Peyer's patch (tissue), 4 donors: ENCODE results near the gene NUP107. TPM values are rescaled to one million over a fixed set of nuclear protein-coding genes. Genes with fewer than 3 reads are reported as not detected.

Experiments used
- DNase-seq, 3 donors: peaks; one replicate each; pipeline ENCODE4 v3.0.0-alpha.2; 2017 to 2019
- H3K27ac ChIP-seq, 4 donors: fragments of 200-600 bp; sonication (generic); one replicate each; pipeline ENCODE4 v1.5.1; 2016 to 2019
- H3K27me3 ChIP-seq, 2 donors: fragments of 200-600 bp; sonication (generic); one replicate each; pipeline ENCODE4 v1.5.1; 2019
- H3K36me3 ChIP-seq, 3 donors: fragments of 200-600 bp; sonication (generic); one replicate each; pipeline ENCODE4 v1.5.1; 2016 to 2019
- H3K4me1 ChIP-seq, 4 donors: fragments of 200-600 bp; sonication (generic); one replicate each; pipeline ENCODE4 v1.5.1; 2016 to 2019
- H3K4me3 ChIP-seq, 4 donors: fragments of 200-600 bp; sonication (generic); 1 replicate in 3 of 4; 2 replicates in 1 of 4; pipeline ENCODE4 v1.5.1; 2016 to 2019; ENCODE audit warnings: mild to moderate bottlenecking in 1 of 4
- H3K9me3 ChIP-seq, 4 donors: fragments of 200-600 bp; sonication (generic); one replicate each; pipeline ENCODE4 v1.5.1; 2016 to 2019; ENCODE audit warnings: mild to moderate bottlenecking in 1 of 4
- CTCF ChIP-seq, 6 experiments: fragments of 450-650 bp in 4 of 6; fragments of 200-600 bp in 2 of 6; sonication (generic) in 1 of 6; IDR thresholded peaks; one replicate each; pipeline ENCODE4 v1.5.1; 2017 to 2019; ENCODE audit warnings: antibody characterized with exemption in 6 of 6, mild to moderate bottlenecking in 3 of 6, moderate library complexity in 1 of 6
- POLR2A ChIP-seq, 2 donors: fragments of 450-650 bp; IDR thresholded peaks; one replicate each; pipeline ENCODE4 v1.5.1; 2017; ENCODE audit warnings: antibody characterized with exemption in 2 of 2, mild to moderate bottlenecking in 2 of 2, moderate library complexity in 2 of 2
- total RNA-seq, 4 donors: library from RNA; depleted of rRNA; stranded (reverse); fragments of >200 nt; gene quantifications; one replicate each; pipeline ENCODE4 v1.1.0, GENCODE V29; 2016

Gene NUP107
- total RNA-seq, 4 donors from 2014 or later: 24.3 to 58.6 (median 36.1) TPM

- peaks cover 0 to 12% (median 0%) of the 10 kb centered on the region in 3 donors for H3K36me3 ChIP-seq
- DNase-seq: no peak
- no peak overlapping the region for H3K4me3 ChIP-seq
- no peaks in the 10 kb centered on the region for H3K4me1 ChIP-seq
- no peaks in the 10 kb centered on the region for H3K9me3 ChIP-seq
- no peak overlapping the region for H3K27ac ChIP-seq
- H3K27me3 ChIP-seq: no peaks in the 10 kb centered on the region
- TF ChIP-seq CTCF (IDR thresholded peaks at IDR 0.05) (no peak), POLR2A (IDR thresholded peaks at IDR 0.05) (no peak)
These were observed 81.7 kb downstream of the NUP107 start for GRCh38 chr12:68768431-68768939.

GRCh38 chr12:68769941-68770340 lies 83.2 kb downstream of the NUP107 start:
- no peak overlapping the region for H3K27ac ChIP-seq
- H3K27me3 ChIP-seq: no peaks in the 10 kb centered on the region
- no peak for DNase-seq
- no peak for TF ChIP-seq POLR2A (IDR thresholded peaks at IDR 0.05)
- no peak for TF ChIP-seq CTCF (IDR thresholded peaks at IDR 0.05)
- H3K36me3 ChIP-seq: peaks cover 0 to 6% (median 0%) of the 10 kb centered on the region in 3 donors
- no peak overlapping the region for H3K4me3 ChIP-seq
- H3K9me3 ChIP-seq: no peaks in the 10 kb centered on the region
- no peaks in the 10 kb centered on the region for H3K4me1 ChIP-seq

- Histone ChIP-seq H3K27me3 (no peaks in the 10 kb centered on the region), H3K4me1 (no peaks in the 10 kb centered on the region), H3K4me3 (no peak overlapping the region), H3K27ac (no peak overlapping the region), H3K36me3 (peaks cover 0 to 6% (median 0%) of the 10 kb centered on the region in 3 donors), H3K9me3 (no peaks in the 10 kb centered on the region)
- no peak for DNase-seq
- no peak for TF ChIP-seq CTCF (IDR thresholded peaks at IDR 0.05)
- TF ChIP-seq POLR2A (IDR thresholded peaks at IDR 0.05): no peak
These were observed 84.6 kb downstream of the NUP107 start for GRCh38 chr12:68771223-68771925.

- TF ChIP-seq POLR2A (IDR thresholded peaks at IDR 0.05): no peak
- no peak for TF ChIP-seq CTCF (IDR thresholded peaks at IDR 0.05)
- peak in 2 of 3 donors; percentile 36 to 51 for DNase-seq
- no peaks in the 10 kb centered on the region for H3K36me3 ChIP-seq
- H3K4me3 ChIP-seq: no peak overlapping the region
- H3K4me1 ChIP-seq: no peaks in the 10 kb centered on the region
- H3K27me3 ChIP-seq: no peaks in the 10 kb centered on the region
- H3K9me3 ChIP-seq: no peaks in the 10 kb centered on the region
- H3K27ac ChIP-seq: peak overlapping the region in 1 of 4 donors; percentile 20
These were observed 85.9 kb downstream of the NUP107 start for GRCh38 chr12:68772714-68773113.

- Histone ChIP-seq H3K9me3 (no peaks in the 10 kb centered on the region), H3K27ac (peak overlapping the region in 1 of 4 donors; percentile 20), H3K4me1 (no peaks in the 10 kb centered on the region), H3K36me3 (no peaks in the 10 kb centered on the region), H3K27me3 (no peaks in the 10 kb centered on the region), H3K4me3 (no peak overlapping the region)
- TF ChIP-seq CTCF (IDR thresholded peaks at IDR 0.05) (no peak), POLR2A (IDR thresholded peaks at IDR 0.05) (no peak)
- DNase-seq: no peak
These were observed 86.8 kb downstream of the NUP107 start for GRCh38 chr12:68773582-68773981.
